ENCODE measurements around the gene NISCH. TPM values are rescaled to one million over a fixed set of nuclear protein-coding genes. Genes with fewer than 3 reads are reported as not detected.

Gene NISCH
- total and polyA plus RNA-seq, 2 donors (not counting 1 experiment from before 2014, with no cell fraction given), result 130 to 169 TPM

DNA sequence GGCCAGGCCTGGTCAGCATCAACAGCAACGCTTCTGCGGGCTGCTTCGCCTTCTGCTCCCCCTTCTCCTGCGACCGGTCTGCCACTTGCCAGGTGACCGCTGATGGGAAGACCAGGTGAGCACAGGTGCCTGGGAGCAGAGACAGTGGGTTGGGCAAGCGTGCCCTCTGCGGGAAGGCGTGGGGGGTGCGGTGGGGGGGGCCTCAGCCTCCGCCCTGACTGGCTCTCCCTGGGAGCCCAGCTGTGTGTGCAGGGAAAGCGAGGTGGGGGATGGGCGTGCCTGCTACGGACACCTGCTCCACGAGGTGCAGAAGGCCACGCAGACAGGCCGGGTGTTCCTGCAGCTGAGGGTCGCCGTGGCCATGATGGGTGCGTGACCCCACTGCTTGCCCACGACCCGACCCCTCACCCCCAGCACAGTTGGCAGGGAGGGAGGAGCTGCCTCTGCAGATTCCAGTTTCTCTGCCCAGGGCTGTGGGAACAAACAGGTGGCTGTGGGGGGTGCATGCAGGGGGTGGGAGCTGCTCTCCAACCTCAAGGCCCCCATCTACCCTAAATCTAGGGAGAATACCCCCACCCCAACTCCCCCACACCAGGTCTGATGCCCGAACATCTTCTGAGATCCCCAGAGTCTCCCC, 48.5 kb downstream of the NISCH start:
- Mint-ChIP-seq H3K9me3 (ENCODE audit: insufficient read depth) (no peaks in the 10 kb centered on the region), H3K4me3 (no peak overlapping the region), H3K27ac (no peak overlapping the region), H3K4me1 (peaks cover 7% of the 10 kb centered on the region), H3K27me3 (no peaks in the 10 kb centered on the region)
- Histone ChIP-seq H3K36me3 (replicated peaks in 1 of 2; ENCODE audit: control extremely low read depth in 1 of 2, control insufficient read depth in 1 of 2, extremely low read depth in 1 of 2, insufficient read depth in 2 of 2, low read length in 1 of 2) (no peaks in the 10 kb centered on the region), H3K4me1 (ENCODE audit: control insufficient read depth in 2 of 2, insufficient read depth in 2 of 2, low read length in 2 of 2) (peaks cover 3 to 5% of the 10 kb centered on the region in 2 donors), H4K20me1 (ENCODE audit: control insufficient read depth, insufficient read depth, low read length, poor library complexity, severe bottlenecking) (no peaks in the 10 kb centered on the region), H3K27ac (ENCODE audit: low read length in 2 of 2) (no peak overlapping the region), H3K4me2 (replicated peaks; ENCODE audit: low read depth, low read length, poor library complexity, severe bottlenecking) (no peak overlapping the region), H3K4me3 (ENCODE audit: control extremely low read depth in 1 of 5, extremely low read depth in 1 of 5, insufficient read depth in 1 of 5, low read depth in 2 of 5, low read length in 4 of 5) (no peak overlapping the region), H3K9ac (ENCODE audit: low read length) (no peak overlapping the region), H2AFZ (ENCODE audit: insufficient read depth, low read depth, low read length, poor library complexity, severe bottlenecking) (no peak overlapping the region), H3K9me3 (ENCODE audit: control extremely low read depth in 1 of 3, control insufficient read depth in 2 of 3, insufficient read depth in 1 of 3, low read length in 2 of 3) (no peaks in the 10 kb centered on the region), H3K79me2 (ENCODE audit: control insufficient read depth, insufficient read depth, low read length) (no peaks in the 10 kb centered on the region), H3K27me3 (replicated peaks in 1 of 4; ENCODE audit: control extremely low read depth in 1 of 4, control insufficient read depth in 3 of 4, insufficient read depth in 4 of 4, low read length in 3 of 4) (no peaks in the 10 kb centered on the region)
- POLR2A ChIA-PET, result no interaction called here
- no peak for ATAC-seq (ENCODE audit: low read depth)
- 87% methylated on average over 15 of the region's 23 CpGs for WGBS (ENCODE audit: insufficient coverage)
- TF ChIP-seq CTCF (IDR thresholded peaks at IDR 0.05) (no peak), EZH2 (IDR thresholded peaks at IDR 0.05; ENCODE audit: borderline replicate concordance, insufficient read depth, low read depth, low read length, poor library complexity, severe bottlenecking) (no peak)
- no peak for DNase-seq
- CTCF ChIA-PET, result interaction anchor here (0.7 kb wide), 1 partner anchor 30 kb away, joined by 3 read pairs; no protein-coding TSS in a partner anchor
- intact Hi-C loops (cut with micrococcal nuclease), result no loop called here

- no peaks in the 10 kb centered on the region for H3K9me3 Mint-ChIP-seq (ENCODE audit: insufficient read depth)
Observed at GRCh38 chr3:52504977-52505376, 49.6 kb downstream of the NISCH start.

More at GRCh38 chr3:52504977-52505376, 49.6 kb downstream of the NISCH start:
- DNase-seq, result no peak
- Histone ChIP-seq H3K9ac (ENCODE audit: low read length) (no peak overlapping the region), H3K79me2 (ENCODE audit: control insufficient read depth, insufficient read depth, low read length) (no peaks in the 10 kb centered on the region), H2AFZ (ENCODE audit: insufficient read depth, low read depth, low read length, poor library complexity, severe bottlenecking) (no peak overlapping the region), H4K20me1 (ENCODE audit: control insufficient read depth, insufficient read depth, low read length, poor library complexity, severe bottlenecking) (no peaks in the 10 kb centered on the region), H3K27ac (ENCODE audit: low read length in 2 of 2) (no peak overlapping the region), H3K9me3 (ENCODE audit: control extremely low read depth in 1 of 3, control insufficient read depth in 2 of 3, insufficient read depth in 1 of 3, low read length in 2 of 3) (no peaks in the 10 kb centered on the region), H3K36me3 (replicated peaks in 1 of 2; ENCODE audit: control extremely low read depth in 1 of 2, control insufficient read depth in 1 of 2, extremely low read depth in 1 of 2, insufficient read depth in 2 of 2, low read length in 1 of 2) (no peaks in the 10 kb centered on the region), H3K4me1 (ENCODE audit: control insufficient read depth in 2 of 2, insufficient read depth in 2 of 2, low read length in 2 of 2) (no peaks in the 10 kb centered on the region), H3K4me2 (replicated peaks; ENCODE audit: low read depth, low read length, poor library complexity, severe bottlenecking) (no peak overlapping the region), H3K27me3 (replicated peaks in 1 of 4; ENCODE audit: control extremely low read depth in 1 of 4, control insufficient read depth in 3 of 4, insufficient read depth in 4 of 4, low read length in 3 of 4) (no peaks in the 10 kb centered on the region), H3K4me3 (ENCODE audit: control extremely low read depth in 1 of 5, extremely low read depth in 1 of 5, insufficient read depth in 1 of 5, low read depth in 2 of 5, low read length in 4 of 5) (no peak overlapping the region)
- WGBS (ENCODE audit: insufficient coverage), result 93% methylated on average over 10 of the region's 10 CpGs
- no peak overlapping the region for H3K4me3 Mint-ChIP-seq
- intact Hi-C loops (cut with micrococcal nuclease), result no loop called here
- no peak overlapping the region for H3K27ac Mint-ChIP-seq
- POLR2A ChIA-PET, result no interaction called here
- no peak for ATAC-seq (ENCODE audit: low read depth)
- TF ChIP-seq EZH2 (IDR thresholded peaks at IDR 0.05; ENCODE audit: borderline replicate concordance, insufficient read depth, low read depth, low read length, poor library complexity, severe bottlenecking) (no peak), CTCF (IDR thresholded peaks at IDR 0.05) (no peak)
- no peaks in the 10 kb centered on the region for H3K27me3 Mint-ChIP-seq
- peaks cover 2% of the 10 kb centered on the region for H3K4me1 Mint-ChIP-seq
- CTCF ChIA-PET, result no interaction called here
